Measurements from ENCODE around the gene DEPP1.

- TF ChIP-seq CTCF (IDR thresholded peaks at IDR 0.05) (no peak), ZFX (IDR thresholded peaks at IDR 0.05; ENCODE audit: borderline replicate concordance) (no peak)
Measured at GRCh38 chr10:44934416-44935200, 44.0 kb downstream of the DEPP1 start.

Measured in 22Rv1 (cell line).